ENCODE results near the gene TNPO3. TPM values are rescaled to one million over a fixed set of nuclear protein-coding genes. Genes with fewer than 3 reads are reported as not detected.

Gene TNPO3
- polyA plus RNA-seq, 1 donor from 2014 or later = 47.7 TPM

DNA sequence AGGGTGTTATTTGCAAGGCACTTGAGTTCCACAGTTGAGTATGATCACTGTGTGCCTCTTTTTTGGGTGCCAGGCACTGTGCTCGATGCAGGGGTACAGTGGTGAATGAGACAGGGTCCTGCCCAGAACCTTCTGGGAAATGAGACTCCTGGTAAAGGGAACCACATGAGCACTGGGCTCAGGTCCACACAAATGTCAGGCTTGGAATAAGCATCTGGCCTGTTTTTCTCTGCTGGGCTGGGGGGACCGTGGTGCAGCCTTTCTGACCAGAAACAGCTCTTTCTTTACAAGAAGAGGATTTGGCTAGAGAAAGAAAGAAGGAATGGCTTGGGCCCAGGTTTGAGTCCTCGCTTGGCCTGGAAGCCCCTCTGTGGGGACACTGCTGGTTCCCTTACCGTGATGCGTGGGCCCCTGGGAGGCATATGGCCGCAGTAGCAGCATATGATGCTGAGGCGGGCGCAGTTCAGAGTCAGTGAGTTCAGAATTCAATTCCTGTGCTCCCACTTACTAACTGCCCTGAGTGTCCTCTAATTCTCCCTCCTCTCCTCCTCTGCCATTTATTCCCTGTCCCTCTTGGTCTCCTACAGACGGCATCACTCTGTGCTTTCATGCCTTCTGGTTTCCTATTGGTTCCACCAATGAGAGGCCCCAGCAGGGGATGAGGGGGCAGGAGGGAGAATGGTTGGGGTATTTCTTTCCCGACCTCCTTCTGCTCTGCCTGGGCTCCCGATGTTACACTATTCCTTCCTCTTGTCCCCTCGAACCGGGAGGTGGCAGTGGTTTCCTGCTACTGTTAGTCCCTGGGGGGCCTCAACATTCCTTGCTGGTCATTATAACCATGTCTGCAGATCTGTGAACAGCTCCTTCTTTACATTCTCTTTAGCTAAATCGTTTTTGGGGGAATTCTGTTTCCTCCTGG lies 134.8 kb downstream of the TNPO3 start:
- TF ChIP-seq MXI1 (conservative IDR thresholded peaks at IDR 0.05; ENCODE audit: poor library complexity, severe bottlenecking) = no peak
- Histone ChIP-seq H3K27me3 (ENCODE audit: insufficient read depth, low read depth, low read length) (peaks cover 19% of the 10 kb centered on the region), H3K4me3 (ENCODE audit: low read length) (no peak overlapping the region), H3K36me3 (ENCODE audit: insufficient read depth, low read length) (no peaks in the 10 kb centered on the region), H4K20me1 (ENCODE audit: insufficient read depth) (no peaks in the 10 kb centered on the region), H3F3A (ENCODE audit: insufficient read depth, low read length, poor library complexity, severe bottlenecking) (no peaks in the 10 kb centered on the region), H3K9me2 (ENCODE audit: insufficient read depth, low read length) (no peaks in the 10 kb centered on the region), H3K9me3 (ENCODE audit: low read length) (no peaks in the 10 kb centered on the region), H3K4me2 (ENCODE audit: low read length) (no peak overlapping the region), H3K79me2 (replicated peaks; ENCODE audit: insufficient read depth, low read length) (no peaks in the 10 kb centered on the region), H3K9ac (ENCODE audit: low read length) (no peak overlapping the region), H2AFZ (ENCODE audit: low read depth, low read length) (no peak overlapping the region), H3K27ac (ENCODE audit: low read length) (no peak overlapping the region)

DNA sequence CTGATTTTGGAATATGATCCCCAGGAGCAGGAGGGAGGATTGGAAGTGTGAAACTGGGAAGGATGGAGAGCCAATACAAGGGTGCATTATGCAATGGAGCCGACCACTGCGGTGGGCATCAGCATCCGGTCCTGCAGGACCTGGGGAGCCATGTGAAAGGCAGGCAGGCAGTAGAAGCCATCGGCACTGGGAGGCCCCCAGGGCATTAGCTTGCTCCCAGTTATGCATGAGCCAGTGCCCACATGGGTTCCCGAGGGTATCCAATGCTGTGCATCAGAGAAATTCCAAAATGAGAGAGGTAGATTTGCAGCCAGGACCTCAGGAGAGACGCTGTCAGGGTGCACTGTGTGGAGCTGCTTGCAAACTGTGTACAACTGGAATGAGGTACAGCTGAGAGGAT lies 135.7 kb downstream of the TNPO3 start:
- H2AFZ ChIP-seq (ENCODE audit: low read depth, low read length) = no peak overlapping the region
- no peaks in the 10 kb centered on the region for H3K79me2 ChIP-seq (replicated peaks; ENCODE audit: insufficient read depth, low read length)
- H3K9me2 ChIP-seq (ENCODE audit: insufficient read depth, low read length) = no peaks in the 10 kb centered on the region
- H3K9me3 ChIP-seq (ENCODE audit: low read length) = no peaks in the 10 kb centered on the region
- H3K4me2 ChIP-seq (ENCODE audit: low read length) = no peak overlapping the region
- no peak overlapping the region for H3K27ac ChIP-seq (ENCODE audit: low read length)
- H3K4me3 ChIP-seq (ENCODE audit: low read length) = no peak overlapping the region
- no peaks in the 10 kb centered on the region for H4K20me1 ChIP-seq (ENCODE audit: insufficient read depth)
- H3K36me3 ChIP-seq (ENCODE audit: insufficient read depth, low read length) = no peaks in the 10 kb centered on the region
- H3F3A ChIP-seq (ENCODE audit: insufficient read depth, low read length, poor library complexity, severe bottlenecking) = no peaks in the 10 kb centered on the region
- TF ChIP-seq MXI1 (conservative IDR thresholded peaks at IDR 0.05; ENCODE audit: poor library complexity, severe bottlenecking) (no peak), POLR2AphosphoS5 (IDR thresholded peaks at IDR 0.05) (no peak), SMC3 (conservative IDR thresholded peaks at IDR 0.05; ENCODE audit: poor library complexity) (no peak), EP300 (conservative IDR thresholded peaks at IDR 0.05; ENCODE audit: poor library complexity, severe bottlenecking) (no peak), EZH2 (IDR thresholded peaks at IDR 0.05; ENCODE audit: borderline replicate concordance, insufficient read depth, low read length, poor library complexity, severe bottlenecking) (no peak), TAF1 (IDR thresholded peaks at IDR 0.05; ENCODE audit: low read depth) (no peak), RAD21 (conservative IDR thresholded peaks at IDR 0.05) (no peak)
- TF ChIP-seq, protein P1, sequence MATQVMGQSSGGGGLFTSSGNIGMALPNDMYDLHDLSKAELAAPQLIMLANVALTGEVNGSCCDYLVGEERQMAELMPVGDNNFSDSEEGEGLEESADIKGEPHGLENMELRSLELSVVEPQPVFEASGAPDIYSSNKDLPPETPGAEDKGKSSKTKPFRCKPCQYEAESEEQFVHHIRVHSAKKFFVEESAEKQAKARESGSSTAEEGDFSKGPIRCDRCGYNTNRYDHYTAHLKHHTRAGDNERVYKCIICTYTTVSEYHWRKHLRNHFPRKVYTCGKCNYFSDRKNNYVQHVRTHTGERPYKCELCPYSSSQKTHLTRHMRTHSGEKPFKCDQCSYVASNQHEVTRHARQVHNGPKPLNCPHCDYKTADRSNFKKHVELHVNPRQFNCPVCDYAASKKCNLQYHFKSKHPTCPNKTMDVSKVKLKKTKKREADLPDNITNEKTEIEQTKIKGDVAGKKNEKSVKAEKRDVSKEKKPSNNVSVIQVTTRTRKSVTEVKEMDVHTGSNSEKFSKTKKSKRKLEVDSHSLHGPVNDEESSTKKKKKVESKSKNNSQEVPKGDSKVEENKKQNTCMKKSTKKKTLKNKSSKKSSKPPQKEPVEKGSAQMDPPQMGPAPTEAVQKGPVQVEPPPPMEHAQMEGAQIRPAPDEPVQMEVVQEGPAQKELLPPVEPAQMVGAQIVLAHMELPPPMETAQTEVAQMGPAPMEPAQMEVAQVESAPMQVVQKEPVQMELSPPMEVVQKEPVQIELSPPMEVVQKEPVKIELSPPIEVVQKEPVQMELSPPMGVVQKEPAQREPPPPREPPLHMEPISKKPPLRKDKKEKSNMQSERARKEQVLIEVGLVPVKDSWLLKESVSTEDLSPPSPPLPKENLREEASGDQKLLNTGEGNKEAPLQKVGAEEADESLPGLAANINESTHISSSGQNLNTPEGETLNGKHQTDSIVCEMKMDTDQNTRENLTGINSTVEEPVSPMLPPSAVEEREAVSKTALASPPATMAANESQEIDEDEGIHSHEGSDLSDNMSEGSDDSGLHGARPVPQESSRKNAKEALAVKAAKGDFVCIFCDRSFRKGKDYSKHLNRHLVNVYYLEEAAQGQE (IDR thresholded peaks at IDR 0.05; ENCODE audit: borderline replicate concordance) = no peak
- TF ChIP-seq, protein P2, sequence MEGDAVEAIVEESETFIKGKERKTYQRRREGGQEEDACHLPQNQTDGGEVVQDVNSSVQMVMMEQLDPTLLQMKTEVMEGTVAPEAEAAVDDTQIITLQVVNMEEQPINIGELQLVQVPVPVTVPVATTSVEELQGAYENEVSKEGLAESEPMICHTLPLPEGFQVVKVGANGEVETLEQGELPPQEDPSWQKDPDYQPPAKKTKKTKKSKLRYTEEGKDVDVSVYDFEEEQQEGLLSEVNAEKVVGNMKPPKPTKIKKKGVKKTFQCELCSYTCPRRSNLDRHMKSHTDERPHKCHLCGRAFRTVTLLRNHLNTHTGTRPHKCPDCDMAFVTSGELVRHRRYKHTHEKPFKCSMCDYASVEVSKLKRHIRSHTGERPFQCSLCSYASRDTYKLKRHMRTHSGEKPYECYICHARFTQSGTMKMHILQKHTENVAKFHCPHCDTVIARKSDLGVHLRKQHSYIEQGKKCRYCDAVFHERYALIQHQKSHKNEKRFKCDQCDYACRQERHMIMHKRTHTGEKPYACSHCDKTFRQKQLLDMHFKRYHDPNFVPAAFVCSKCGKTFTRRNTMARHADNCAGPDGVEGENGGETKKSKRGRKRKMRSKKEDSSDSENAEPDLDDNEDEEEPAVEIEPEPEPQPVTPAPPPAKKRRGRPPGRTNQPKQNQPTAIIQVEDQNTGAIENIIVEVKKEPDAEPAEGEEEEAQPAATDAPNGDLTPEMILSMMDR (IDR thresholded peaks at IDR 0.05; ENCODE audit: poor library complexity, severe bottlenecking) = no peak
- H3K9ac ChIP-seq (ENCODE audit: low read length) = no peak overlapping the region
- peaks cover 26% of the 10 kb centered on the region for H3K27me3 ChIP-seq (ENCODE audit: insufficient read depth, low read depth, low read length)

All from neural cell (in vitro differentiated cells).